SK-N-MC (cell line): Measurements from ENCODE around the gene CELA3B.

Experiments used
- EZH2 ChIP-seq: fragments of 200-600 bp; sonication (generic); IDR thresholded peaks from one replicate; pipeline ENCODE4 v1.6.1; 2017; ENCODE audit warnings: antibody characterized with exemption
- FOXP2 ChIP-seq: optimal IDR thresholded peaks from 2 replicates; pipeline ENCODE3; 2011; ENCODE audit warnings: mild to moderate bottlenecking, moderate library complexity; ENCODE audit not compliant: insufficient read depth; ENCODE audit errors: extremely low read length, control extremely low read depth
- POLR2AphosphoS5 ChIP-seq: IDR thresholded peaks from 2 replicates; pipeline ENCODE4 v1.6.1; 2012; ENCODE audit warnings: mild to moderate bottlenecking, low read depth, low read length, borderline replicate concordance

DNA sequence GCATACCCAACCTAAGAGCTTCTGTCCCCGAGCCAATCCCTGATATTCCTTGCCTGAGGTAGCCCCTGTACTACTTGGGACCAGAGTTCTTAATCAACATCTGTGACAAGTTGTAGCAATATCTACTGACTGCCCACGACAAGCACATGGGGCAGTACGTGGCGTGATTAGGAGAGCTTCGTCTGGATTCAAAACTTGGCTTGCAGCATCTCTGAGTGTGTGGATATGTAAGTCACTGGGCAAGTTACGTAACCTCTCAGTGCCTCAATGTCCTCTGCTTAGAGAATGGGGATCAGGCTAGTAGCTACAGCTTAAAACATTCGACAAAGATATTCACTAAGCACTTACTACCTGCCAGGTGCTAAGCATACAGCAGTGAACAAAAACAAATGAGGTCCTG, 44.7 kb upstream of the CELA3B start:
- TF ChIP-seq EZH2 (no peak), POLR2AphosphoS5 (no peak), FOXP2 (no peak)
